ENCODE measurements around the gene NAALADL2.

DNA sequence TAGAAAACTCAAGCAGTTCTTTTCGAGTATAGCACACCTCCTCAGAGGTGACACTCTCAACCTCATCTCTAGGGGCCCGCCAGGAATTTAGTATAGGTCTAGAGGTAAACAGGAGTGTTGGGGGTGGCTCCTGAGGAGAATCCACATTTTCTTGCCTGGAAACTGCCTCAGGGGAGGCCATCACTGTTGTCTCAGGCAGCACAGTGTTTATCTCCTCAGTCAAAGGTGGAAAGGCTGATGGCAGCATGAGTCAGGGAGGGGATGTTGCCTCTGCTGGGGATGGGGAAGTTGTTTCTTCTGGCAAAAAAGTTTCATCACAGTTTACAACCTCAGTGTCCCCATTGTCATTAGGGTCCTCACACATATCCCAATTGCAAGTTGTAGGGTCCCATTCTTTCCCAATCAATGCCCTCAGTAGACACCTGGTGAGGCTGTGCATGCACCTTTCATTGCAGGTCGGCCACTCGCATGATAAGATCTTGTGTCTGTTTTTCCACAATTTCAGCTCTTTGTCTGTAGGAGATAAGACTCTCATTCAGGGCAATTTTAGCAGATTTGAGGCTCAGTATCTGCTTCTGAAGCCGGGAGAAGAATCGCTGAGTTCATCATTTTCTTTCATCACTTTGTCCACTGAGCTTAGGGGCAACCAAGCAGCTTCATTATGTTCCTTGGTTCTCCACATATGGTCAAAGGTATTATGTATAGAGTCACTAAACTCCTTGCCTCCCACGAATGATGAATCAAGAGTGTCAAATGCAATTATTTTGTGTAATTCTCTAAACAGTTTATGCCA, 25.8 kb downstream of the NAALADL2 start:
- TF ChIP-seq POLR2A (IDR thresholded peaks at IDR 0.05) (no peak), EP300 (IDR thresholded peaks at IDR 0.05) (no peak)
